Stimulated activated CD8-positive, alpha-beta memory T cell treated with anti-CD3 and anti-CD28 coated beads, Interleukin-7, amount 100 ng/mL, for 1 hour (primary cell): ENCODE measurements around the gene CLEC5A.
"Not testable (repeated sequence)": the region's sequence is repeated elsewhere in the genome, so short reads cannot be mapped to it uniquely, and the experiment has no call there.

Experiments
- DNase-seq, 2 donors: peaks; one replicate each; pipeline ENCODE4 v3.0.0-alpha.2; 2020; ENCODE audit warnings: low read depth in 2 of 2

Gene CLEC5A

DNA sequence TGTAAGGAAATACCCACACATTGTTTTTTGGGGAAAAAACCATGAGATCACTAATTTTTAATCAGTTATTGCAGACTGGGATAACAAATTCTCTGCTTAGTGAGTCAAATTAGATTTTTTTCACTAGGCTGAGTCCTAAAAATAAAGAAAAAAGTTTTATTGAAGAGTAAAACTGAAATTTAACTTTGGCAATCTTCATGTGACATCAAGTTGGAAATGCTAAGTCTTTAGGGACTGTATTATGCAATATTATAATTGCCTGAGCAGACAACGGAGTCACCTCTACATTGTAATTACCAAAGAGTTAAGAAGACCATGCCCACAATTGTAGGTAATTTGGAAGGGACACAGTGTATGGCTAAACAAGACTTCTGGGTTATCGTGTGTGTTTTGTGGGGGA lies 2.2 kb upstream of the CLEC5A start:
- DNase-seq = no peak

DNA sequence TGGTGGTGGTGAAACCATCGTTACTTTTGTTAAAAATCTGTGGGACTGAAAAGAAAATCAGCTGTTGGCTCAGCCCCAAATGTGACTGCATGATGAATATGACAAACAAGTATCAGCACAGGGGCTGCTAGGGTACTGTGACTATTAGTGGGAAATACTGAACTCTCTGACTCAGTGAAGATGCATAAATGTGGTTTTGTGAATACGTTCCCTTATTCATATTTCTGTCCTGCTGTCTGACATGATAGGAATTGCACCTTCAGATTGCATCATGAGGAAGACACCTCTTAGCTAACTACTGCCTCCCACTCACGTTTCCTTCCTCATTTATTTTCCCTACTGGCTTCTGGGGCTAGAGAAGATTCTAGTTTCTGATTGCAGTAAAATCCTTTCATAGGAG lies 1.4 kb downstream of the CLEC5A start:
- DNase-seq = no peak

DNA sequence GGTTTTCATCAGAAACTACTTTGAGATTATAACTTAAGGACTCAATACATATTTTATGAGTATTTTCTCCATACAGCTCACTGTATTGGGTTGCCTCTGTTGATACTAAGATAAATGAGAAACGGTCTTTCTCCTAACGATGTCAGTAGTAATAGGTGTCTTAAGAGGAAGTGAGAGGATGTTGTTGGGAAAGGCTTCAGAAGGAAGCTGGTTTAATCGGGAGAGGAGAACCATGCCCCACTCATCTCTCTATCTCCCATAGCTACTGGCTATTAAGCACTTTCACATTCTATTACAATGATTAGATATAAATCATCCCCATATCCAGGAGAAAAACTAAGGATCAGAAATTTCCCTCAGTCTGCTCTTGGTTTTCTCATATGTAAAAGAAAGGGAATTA lies 2.0 kb downstream of the CLEC5A start:
- no peak for DNase-seq

DNA sequence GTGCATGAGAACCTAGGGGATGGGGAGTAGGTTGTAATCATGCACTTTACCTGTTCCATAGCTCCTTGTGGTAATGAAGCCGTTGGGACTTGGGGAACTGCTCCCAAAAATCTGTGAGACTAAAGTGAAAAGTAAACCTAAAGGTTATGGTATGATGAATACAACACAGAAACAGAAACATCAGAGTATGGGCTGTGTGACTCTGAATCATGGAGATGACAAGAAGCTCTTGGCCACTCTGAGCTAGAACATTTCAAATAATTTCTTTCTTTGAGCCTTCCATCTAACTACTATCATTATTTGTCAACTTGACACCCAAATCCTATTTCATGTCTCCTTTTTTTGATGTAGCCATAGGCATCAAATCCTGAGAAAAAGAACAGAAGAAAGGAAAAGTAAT lies 2.9 kb downstream of the CLEC5A start:
- no peak for DNase-seq

DNA sequence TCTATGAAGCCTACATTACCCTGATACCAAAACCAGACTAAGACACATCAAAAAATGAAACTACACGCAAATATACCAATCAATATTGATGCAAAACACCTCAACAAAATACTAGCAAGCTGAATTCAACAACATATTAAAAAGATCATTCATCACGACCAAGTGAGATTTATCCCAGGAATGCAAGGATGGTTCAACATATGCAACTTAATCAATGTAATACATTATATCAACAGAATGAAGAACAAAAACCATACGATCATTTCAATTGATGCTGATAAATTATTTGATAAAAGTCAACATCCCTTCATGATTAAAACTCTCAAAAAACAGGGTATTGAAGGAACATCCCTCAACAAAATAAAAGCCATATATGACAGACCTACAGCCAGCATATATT lies 5.7 kb downstream of the CLEC5A start:
- no peak for DNase-seq

DNA sequence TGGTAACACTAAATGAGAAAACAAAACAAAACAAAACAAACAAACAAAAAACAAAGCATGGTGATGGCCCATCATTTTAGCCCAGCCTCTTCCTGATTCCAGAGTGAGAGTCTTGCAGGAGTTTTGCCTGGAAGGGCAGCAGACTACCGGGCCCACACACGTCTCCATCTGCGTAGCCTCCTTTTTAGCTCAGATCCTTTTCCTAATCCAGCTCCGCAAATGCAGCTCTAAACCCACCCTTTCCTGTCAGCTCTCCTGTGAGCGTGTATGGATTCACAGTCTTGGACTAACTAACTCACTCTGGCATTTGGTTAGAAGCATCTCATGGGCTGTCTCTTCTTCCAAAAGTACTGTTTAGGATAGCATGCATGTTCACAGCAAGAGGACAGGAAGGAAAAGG lies 16.6 kb downstream of the CLEC5A start:
- no peak for DNase-seq

DNA sequence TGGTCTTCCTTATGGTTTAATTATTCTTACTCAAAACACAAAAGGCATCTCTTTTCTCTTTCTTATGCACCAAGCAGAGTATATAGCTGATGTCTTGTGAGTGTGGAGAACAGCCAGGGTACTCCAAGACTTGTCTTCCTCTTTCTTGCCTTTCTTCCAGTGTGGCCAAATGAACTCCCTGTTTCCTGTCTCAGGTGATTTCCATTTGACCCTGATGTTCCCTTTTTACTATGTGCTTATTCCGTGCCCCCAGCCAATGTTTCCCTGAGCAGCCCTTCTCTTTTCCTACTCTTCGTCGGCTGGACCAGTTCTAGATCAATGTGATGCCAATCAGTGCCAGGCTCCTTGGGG lies 18.0 kb downstream of the CLEC5A start:
- DNase-seq = no peak

DNA sequence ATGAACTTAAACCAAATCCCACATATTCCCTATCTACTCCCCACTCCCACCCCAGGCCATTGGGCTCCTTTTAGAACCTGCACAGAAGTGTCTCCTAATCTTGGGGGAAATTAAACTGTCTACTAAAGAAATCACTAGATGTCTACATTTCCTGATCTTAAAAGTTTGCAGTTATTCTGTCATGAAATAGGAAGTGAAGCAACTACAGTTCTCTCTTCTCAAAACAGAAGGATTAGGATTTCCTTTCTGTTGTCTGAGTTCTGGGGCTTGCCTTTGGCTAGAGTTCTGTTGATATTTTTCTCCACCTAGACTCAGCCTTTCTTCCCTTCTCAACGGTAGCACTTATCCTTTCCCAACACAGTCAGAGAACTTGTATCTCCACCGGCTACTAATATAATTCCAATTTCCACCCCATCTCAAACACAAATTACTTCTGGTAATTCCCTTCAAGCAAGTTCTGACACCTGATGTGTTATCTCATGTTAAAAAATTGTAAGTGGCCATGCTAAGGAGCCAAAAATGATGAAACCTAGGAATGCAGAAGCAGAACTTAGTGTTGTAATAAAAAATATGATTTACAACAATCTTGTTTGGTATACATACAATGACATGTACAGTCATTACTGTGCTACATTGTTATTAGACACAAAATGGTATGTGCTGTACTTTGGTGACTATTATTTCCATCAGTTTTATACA lies 18.5 kb downstream of the CLEC5A start:
- DNase-seq = no peak

DNA sequence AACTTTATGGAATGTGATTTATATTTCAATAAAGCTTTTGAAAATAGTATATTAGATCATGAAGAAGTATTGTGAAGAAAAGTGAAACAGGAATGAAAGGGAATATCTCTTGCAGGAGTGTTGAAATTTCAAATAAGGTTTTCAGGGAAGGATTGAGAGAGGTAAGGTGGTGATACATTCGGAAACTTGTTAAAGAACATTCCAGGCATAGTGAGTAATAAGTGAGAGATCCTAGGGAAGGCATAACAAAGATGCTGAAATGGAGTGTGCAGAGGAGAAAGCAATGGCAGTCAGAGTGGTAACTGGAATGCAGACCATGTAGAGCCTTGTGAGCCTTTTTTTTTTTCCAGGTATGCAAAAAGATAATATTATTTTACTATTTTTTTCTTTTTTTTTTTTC lies 26.5 kb downstream of the CLEC5A start:
- DNase-seq = no peak

DNA sequence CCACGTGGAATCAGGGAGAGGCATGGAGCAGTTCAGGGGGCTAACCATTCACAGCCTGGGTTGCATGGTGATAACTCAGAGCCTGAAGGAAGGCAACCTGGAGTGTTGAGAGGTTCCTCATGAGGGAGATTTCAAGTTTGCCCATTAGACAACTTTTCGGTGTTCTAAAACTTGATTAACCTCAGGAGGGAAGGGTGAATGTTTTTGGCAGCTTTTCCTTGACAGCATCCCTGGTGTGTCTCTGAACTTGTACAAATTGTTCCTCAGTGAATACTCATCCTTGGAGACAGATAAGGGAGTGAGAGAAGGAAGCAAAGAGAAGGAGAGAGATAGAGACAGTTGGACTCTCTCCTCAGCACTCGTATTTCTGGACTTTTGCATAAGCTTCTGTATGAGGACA lies 30.7 kb downstream of the CLEC5A start, which contains the start of gene OR9A4:
Gene OR9A4 (plus strand): TSS at position 301 of the 400 bp plus-strand sequence. CDS start 2,477 bp downstream, outside the sequence.
- no peak for DNase-seq

DNA sequence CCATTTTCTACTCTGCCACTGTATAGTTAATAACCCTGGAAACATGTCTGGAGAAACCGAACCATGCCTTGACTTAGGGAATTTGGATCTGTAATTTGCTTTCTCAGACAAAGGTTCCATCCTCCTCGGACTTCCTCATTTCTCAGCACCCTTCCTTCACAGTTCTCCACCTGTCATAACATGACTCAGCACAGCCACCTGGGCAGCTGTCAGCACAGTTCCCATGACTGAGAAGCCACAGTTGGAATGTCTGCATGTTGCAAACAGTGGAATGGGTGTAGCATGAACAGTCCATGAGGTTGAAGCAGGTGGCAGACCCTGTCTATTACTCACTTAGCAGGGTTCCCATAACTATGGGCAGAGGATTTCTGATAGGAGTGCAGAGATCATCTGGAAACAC lies 31.2 kb downstream of the CLEC5A start:
- DNase-seq = no peak

DNA sequence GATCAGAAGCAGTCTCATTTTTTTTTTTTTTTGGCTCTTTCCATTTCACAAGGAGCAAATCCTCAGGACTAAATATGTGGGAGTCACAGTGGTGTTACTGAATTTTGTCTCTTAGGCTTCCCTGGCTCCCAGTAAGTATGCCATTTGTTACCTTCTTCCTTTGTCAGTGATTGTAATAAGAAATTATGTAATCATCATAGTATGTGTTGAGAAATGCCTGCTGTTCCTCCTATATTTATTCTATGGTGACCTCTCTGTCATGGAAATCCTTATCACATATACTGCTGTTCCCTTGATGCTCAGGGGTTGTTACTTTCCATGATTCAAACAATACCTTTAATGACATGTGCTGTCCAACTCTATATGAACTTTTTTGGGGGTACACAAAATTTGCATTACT lies 35.4 kb downstream of the CLEC5A start:
- DNase-seq = no peak

DNA sequence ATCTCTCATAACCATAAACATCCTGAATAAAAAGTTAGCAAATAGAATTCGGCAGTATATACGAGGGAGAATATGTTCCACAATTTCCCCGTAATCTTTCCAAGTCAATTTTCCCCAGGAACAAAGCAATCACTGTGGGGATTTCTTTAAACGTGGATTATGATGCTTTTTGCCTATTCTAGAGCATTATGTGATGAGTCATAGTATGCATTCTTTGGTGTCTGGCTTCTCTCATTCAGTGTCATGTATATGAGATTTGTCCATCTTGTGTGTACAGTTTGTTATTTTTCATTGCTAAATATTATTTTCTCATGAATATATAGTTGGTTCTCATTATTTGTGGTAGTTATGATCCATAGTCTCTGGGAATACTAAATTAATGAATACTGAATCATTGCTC lies 40.5 kb downstream of the CLEC5A start:
- DNase-seq = no peak

DNA sequence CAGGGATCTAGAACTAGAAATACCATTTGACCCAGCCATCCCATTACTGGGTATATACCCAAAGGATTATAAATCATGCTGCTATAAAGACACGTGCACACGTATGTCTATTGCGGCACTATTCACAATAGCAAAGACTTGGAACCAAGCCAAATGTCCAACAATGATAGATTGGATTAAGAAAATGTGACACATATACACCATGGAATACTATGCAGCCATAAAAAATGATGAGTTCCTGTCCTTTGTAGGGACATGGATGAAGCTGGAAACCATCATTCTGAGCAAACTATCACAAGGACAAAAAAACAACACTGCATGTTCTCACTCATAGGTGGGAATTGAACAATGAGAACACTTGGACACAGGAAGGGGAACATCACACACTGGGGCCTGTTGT lies 47.4 kb downstream of the CLEC5A start:
- DNase-seq = not testable (repeated sequence)

DNA sequence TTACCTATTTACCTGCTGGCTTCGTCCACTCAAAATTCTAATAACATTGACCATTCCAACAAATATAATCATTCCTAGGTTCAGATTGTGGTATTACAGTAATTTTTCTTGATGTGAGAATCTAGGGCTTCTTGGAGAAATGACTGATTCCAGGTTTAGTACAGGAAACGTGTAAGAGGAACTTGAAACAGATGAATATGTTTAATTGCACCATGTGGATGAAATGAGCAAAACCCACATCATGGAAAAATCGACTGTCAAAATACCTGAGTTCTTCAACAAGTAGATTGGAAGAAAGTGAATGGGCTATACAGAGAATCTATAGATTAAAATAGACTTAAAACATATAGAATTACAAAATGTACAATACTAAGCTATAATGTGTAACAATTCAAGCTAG lies 55.4 kb downstream of the CLEC5A start:
- no peak for DNase-seq

DNA sequence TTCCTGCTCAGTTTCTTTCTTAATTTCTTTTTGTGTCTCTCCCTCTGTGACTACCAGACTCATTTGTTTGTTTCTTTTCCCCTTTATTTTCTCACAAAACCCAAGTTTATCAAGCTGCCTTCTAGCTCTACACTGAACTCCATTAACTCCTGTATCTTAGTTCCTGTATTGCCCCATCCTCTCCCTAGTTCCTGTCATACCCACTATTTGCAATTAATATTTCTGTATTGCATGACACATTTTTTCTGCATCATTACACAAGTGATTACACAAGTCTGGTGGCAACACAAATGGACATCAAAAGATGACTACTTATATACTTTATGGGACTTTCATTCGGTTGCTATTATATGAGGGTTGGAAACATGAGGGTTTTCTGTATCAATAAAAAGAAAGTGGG lies 57.5 kb downstream of the CLEC5A start:
- DNase-seq = no peak

DNA sequence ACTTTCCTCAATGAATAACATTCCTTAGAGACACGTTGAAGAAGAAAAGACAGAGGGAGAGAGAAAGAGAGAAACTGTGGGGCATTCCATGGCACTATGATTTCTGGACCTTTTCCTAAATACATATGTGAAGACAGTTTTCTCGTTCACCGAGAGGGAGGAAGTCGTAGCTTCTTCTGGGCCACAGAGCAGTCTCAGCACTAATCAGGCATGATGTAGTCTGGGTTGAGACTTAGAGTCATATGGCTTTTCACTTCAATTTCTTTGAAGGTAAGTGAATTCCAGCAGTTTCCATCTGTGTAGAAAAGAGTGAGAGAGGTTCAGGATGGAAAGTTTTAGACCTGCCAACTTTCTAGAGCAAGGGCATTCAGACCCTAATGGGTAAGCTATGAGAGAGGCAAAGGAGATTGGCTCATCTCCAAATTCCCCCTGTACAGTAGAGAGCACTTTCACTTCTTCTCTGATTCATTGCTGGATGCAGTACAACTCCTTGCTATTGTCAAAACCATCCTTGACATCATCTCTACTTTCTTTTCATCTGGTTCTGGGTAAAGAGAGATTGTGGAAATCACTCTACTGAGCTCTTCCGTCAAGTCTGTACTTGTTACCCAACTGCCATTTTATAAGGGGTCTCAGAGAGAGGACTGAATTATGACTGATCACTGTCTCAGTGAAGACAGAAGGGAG lies 62.1 kb downstream of the CLEC5A start:
- no peak for DNase-seq

DNA sequence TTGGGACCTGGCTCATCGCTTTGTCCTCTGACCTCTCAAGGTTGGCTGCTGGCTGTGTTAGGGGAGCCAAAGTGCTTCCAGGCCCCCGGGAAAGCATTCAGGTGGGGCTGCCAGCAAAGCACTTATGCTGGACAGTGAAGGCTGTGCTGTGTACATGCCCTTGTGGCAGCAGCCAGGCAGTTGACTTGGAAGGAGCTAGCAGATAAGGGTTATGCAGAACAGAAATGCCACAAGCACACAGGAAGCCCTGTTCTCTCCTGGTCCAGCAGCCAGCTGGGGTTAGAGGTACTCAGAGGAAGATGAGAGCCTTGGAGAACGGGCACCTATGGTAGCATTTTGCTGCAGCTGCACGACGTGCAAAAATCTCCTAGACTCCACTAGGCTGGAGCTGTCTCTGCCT lies 65.8 kb downstream of the CLEC5A start:
- no peak for DNase-seq

DNA sequence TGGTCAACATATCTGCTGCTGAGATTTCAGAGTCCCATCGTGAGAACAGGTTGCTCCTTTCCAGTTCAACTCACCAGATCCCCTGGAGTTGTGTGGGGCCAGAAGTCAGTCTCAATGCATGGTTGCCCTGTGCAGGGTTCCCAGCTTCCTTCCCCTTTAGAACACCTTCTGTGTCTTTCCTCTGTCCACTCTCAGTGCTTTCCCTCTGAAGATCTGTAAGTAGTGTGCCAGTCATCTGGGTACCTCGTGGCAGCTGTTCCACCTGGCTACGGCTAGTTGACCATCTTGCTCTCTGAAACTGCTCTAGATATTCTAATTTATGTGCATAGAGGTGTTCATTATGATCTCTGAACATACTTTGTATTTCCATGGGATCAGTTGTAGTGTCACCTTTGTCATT lies 69.4 kb downstream of the CLEC5A start:
- no peak for DNase-seq
